K562 (cell line): ENCODE measurements around the gene MICU2. TPM values are rescaled to one million over a fixed set of nuclear protein-coding genes. Genes with fewer than 3 reads are reported as not detected.

Experiments
- ATAC-seq: fragments of 200-7000 bp; cut with Tn5 transposase; 3 replicates; pipeline ENCODE4 v1.9.1; 2020; ENCODE audit warnings: moderate library complexity
- BruUV-seq: library from RNA; stranded (reverse); fragments of 400-500 nt; replicated peaks from 2 replicates; lab custom pipeline; 2021; lab: Mats Ljungman, UMichigan
- CTCF ChIA-PET: fragments of 300-600 bp; formaldehyde crosslinking; extraction: SDS; loops from one replicate; lab custom pipeline; 2021; ENCODE audit warnings: low intra/inter-chr PET ratio; lab: Yijun Ruan, JAX
- POLR2A ChIA-PET: fragments of 300-600, 350-650 bp; sonication (Branson Sonifier 250); formaldehyde crosslinking; extraction: SDS; loops from one replicate; lab custom pipeline; 2021; ENCODE audit warnings: antibody characterized with exemption, inconsistent platforms; lab: Yijun Ruan, JAX
- DNase-seq, 4 experiments: peaks; one replicate each; pipeline versions ENCODE4 v3.0.0 to v3.0.0-alpha.2; 2011 to 2018; ENCODE audit warnings: low spot score in 3 of 4, mixed read lengths in 3 of 4; ENCODE audit errors: extremely low read depth in 1 of 4
- FAIRE-seq: peaks from 2 replicates; lab custom pipeline; 2011; peaks lifted over from hg19 to GRCh38; lab: Jason Lieb, UNC
- H2AFZ ChIP-seq: 2 replicates; pipeline ENCODE4 v1.6.0; 2011; ENCODE audit warnings: low read depth, low read length, control low read depth, inconsistent platforms
- H3K27ac ChIP-seq: fragments of 200-600 bp; 3 replicates; pipeline ENCODE4 v1.8.0; 2011; ENCODE audit warnings: low read depth, mild to moderate bottlenecking, control low read depth, inconsistent platforms, low read length, moderate library complexity, mixed read lengths; ENCODE audit errors: extremely low read depth
- H3K27me3 ChIP-seq, 2 experiments: fragments of 300-600 bp in 1 of 2; 2 replicates in 1 of 2; 3 replicates in 1 of 2; pipeline versions ENCODE4 v1.6.0 to v1.8.0; 2011; ENCODE audit warnings: inconsistent platforms in 2 of 2, low read length in 2 of 2, mild to moderate bottlenecking in 1 of 2, mixed read lengths in 1 of 2, moderate library complexity in 1 of 2; ENCODE audit not compliant: control insufficient read depth in 2 of 2, insufficient read depth in 2 of 2
- H3K36me3 ChIP-seq: fragments of 300-600 bp; 3 replicates; pipeline ENCODE4 v1.8.0; 2011; ENCODE audit warnings: mild to moderate bottlenecking, low read length, inconsistent platforms; ENCODE audit not compliant: control insufficient read depth, insufficient read depth
- H3K4me1 ChIP-seq, 2 experiments: fragments of 200-600 bp in 1 of 2; replicated peaks in 1 of 2; 2 replicates in 1 of 2; 3 replicates in 1 of 2; pipeline versions ENCODE4 v1.5.1 to v1.8.0; 2011; ENCODE audit warnings: inconsistent platforms in 2 of 2, low read length in 2 of 2, mild to moderate bottlenecking in 1 of 2, mixed read lengths in 1 of 2, moderate library complexity in 1 of 2; ENCODE audit not compliant: control insufficient read depth in 2 of 2, insufficient read depth in 2 of 2
- H3K4me2 ChIP-seq: 2 replicates; pipeline ENCODE4 v1.6.1; 2011; ENCODE audit warnings: low read length, control low read depth, inconsistent platforms, mixed read lengths; ENCODE audit not compliant: insufficient read depth
- H3K4me3 ChIP-seq: fragments of 200-600 bp; sonication (generic), shearing (Covaris generic); 2 replicates; pipeline ENCODE4 v1.5.1; 2016; ENCODE audit warnings: control low read depth, inconsistent platforms
- H3K79me2 ChIP-seq: fragments of 200-600 bp; 3 replicates; pipeline ENCODE4 v1.8.0; 2011; ENCODE audit warnings: low read length, inconsistent platforms; ENCODE audit not compliant: control insufficient read depth, insufficient read depth
- H3K9ac ChIP-seq, 2 experiments: 2 replicates each; pipeline versions ENCODE4 v1.6.0 to v1.6.1; 2011; ENCODE audit warnings: low read depth in 2 of 2, low read length in 2 of 2, control low read depth in 1 of 2, inconsistent platforms in 1 of 2, mild to moderate bottlenecking in 1 of 2, mixed read lengths in 1 of 2; ENCODE audit not compliant: insufficient read depth in 1 of 2
- H3K9me1 ChIP-seq: one replicate; pipeline ENCODE4 v1.6.0; 2011; ENCODE audit warnings: inconsistent platforms, mild to moderate bottlenecking, low read length, moderate library complexity; ENCODE audit not compliant: control insufficient read depth, insufficient read depth
- H3K9me3 ChIP-seq: replicated peaks from 2 replicates; pipeline ENCODE4 v1.5.1; 2011; ENCODE audit warnings: low read depth, low read length, inconsistent platforms; ENCODE audit not compliant: control insufficient read depth, insufficient read depth
- H4K20me1 ChIP-seq: replicated peaks from 2 replicates; pipeline ENCODE4 v1.6.1; 2011; ENCODE audit warnings: low read length, inconsistent platforms, mixed read lengths; ENCODE audit not compliant: control insufficient read depth, insufficient read depth
- CBX8 ChIP-seq: fragments of 200-600 bp; sonication (generic); IDR thresholded peaks from 2 replicates; pipeline ENCODE4 v1.6.1; 2012; ENCODE audit warnings: borderline replicate concordance, mixed run types, low read depth, mild to moderate bottlenecking, moderate library complexity, mixed read lengths, low read length, control low read depth, inconsistent platforms; ENCODE audit not compliant: poor library complexity, severe bottlenecking; ENCODE audit errors: extremely low read depth
- CXXC5 ChIP-seq: fragments of 250-450 bp; sonication (Bioruptor Pico); IDR thresholded peaks from 2 replicates; pipeline ENCODE4 v1.8.0; 2022; ENCODE audit warnings: inconsistent platforms, mild to moderate bottlenecking, moderate library complexity
- FOXA3 ChIP-seq, 2 experiments: fragments of 450-650 bp in 1 of 2; sonication (generic) in 1 of 2; formaldehyde crosslinking; IDR thresholded peaks in 1 of 2; conservative IDR thresholded peaks in 1 of 2; 2 replicates each; pipeline versions ENCODE4 v1.4.0 to v1.8.0; 2020 to 2022; ENCODE audit warnings: mild to moderate bottlenecking in 2 of 2, missing genetic modification reagents in 1 of 2
- GABPA ChIP-seq: fragments of 200-800 bp; sonication (Bioruptor generic); conservative IDR thresholded peaks from 2 replicates; pipeline ENCODE4 v1.6.1; 2016; ENCODE audit warnings: low read depth, missing genetic modification characterization, missing compliant biosample characterization
- GATAD2B ChIP-seq: fragments of 450-650 bp; IDR thresholded peaks from 2 replicates; pipeline ENCODE4 v1.6.1; 2017; ENCODE audit warnings: mild to moderate bottlenecking, borderline replicate concordance
- KLF6 ChIP-seq: fragments of 250-450 bp; sonication (Bioruptor Pico); IDR thresholded peaks from 2 replicates; pipeline ENCODE4 v1.4.0; 2020; ENCODE audit warnings: mild to moderate bottlenecking, moderate library complexity, borderline replicate concordance
- MIER1 ChIP-seq: fragments of 450-650 bp; IDR thresholded peaks from 2 replicates; pipeline ENCODE4 v1.6.1; 2016; ENCODE audit warnings: antibody characterized with exemption, mild to moderate bottlenecking, low read depth
- NFYB ChIP-seq: IDR thresholded peaks from 2 replicates; pipeline ENCODE4 v1.6.1; 2011; ENCODE audit warnings: mild to moderate bottlenecking, moderate library complexity; ENCODE audit not compliant: insufficient read length; ENCODE audit errors: extremely low read depth
- PTTG1 ChIP-seq: fragments of 450-650 bp; IDR thresholded peaks from 2 replicates; pipeline ENCODE4 v1.6.1; 2016; ENCODE audit warnings: low read depth, mild to moderate bottlenecking, missing genetic modification characterization, missing compliant biosample characterization
- RNF2 ChIP-seq: sonication (generic); IDR thresholded peaks from 2 replicates; pipeline ENCODE4 v1.6.1; 2016
- SRSF7 ChIP-seq: fragments of 200-400 bp; formaldehyde crosslinking; optimal IDR thresholded peaks from 2 replicates; pipeline ENCODE3; 2017; ENCODE audit warnings: mild to moderate bottlenecking, low read depth, low read length
- ZNF121 ChIP-seq: sonication (generic); formaldehyde crosslinking; conservative IDR thresholded peaks from 2 replicates; pipeline ENCODE4 v1.8.0; 2022; ENCODE audit warnings: missing genetic modification reagents
- ZNF24 ChIP-seq: fragments of 450-650 bp; IDR thresholded peaks from 2 replicates; pipeline ENCODE4 v1.6.1; 2016
- ZNF354B ChIP-seq: fragments of 250-450 bp; sonication (Bioruptor Pico); IDR thresholded peaks from 2 replicates; pipeline ENCODE4 v1.4.0; 2020
- ZNF384 ChIP-seq: IDR thresholded peaks from 2 replicates; pipeline ENCODE4 v1.6.1; 2012; ENCODE audit warnings: low read depth, low read length, improper control_type of control experiment
- ZNF764 ChIP-seq: fragments of 250-450 bp; sonication (Bioruptor Pico); IDR thresholded peaks from 2 replicates; pipeline ENCODE4 v1.4.0; 2020; ENCODE audit warnings: low read depth, mild to moderate bottlenecking, moderate library complexity
- WGBS: fragments of 100-300 bp; shearing (Covaris generic); methylation state at CpG from one replicate; pipeline ENCODE4 v1.1.6; 2016; ENCODE audit warnings: low coverage, mixed read lengths; ENCODE audit not compliant: insufficient coverage; ENCODE audit errors: missing lambda C conversion rate; 5-methylcytosine and 5-hydroxymethylcytosine counted together
- in situ Hi-C: fragments of 300-500 bp; cut with MboI; formaldehyde crosslinking; loops from 4 replicates; pipeline ENCODE4 v1.15.0; 2018; ENCODE audit warnings: inconsistent platforms, mixed read lengths
- intact Hi-C: fragments of 100-400 bp; cut with micrococcal nuclease; formaldehyde crosslinking; loops from 2 replicates; pipeline ENCODE4 v1.14.2; 2022
- polyA plus RNA-seq, 8 experiments: library from polyadenylated mRNA; depleted of rRNA in 4 of 8; stranded (reverse) in 5 of 8; unstranded in 3 of 8; fragments of >200 nt; fragmentation: Nextera tagmentation in 2 of 8; fragmentation: Illumina TruSeq in 1 of 8; extraction: Ambion mirVana in 2 of 8; extraction: Trizol in 1 of 8; gene quantifications; 2 replicates each; pipeline versions ENCODE4 v1.2.1 to v1.2.3, GENCODE V29; 2011 to 2014; ENCODE audit warnings: inconsistent platforms in 1 of 8, missing spikeins in 1 of 8
- total RNA-seq, 7 experiments: library from RNA; depleted of rRNA in 6 of 7; stranded (reverse); fragments of >200 nt in 6 of 7; fragmentation: Illumina TruSeq in 2 of 7; extraction: Trizol in 2 of 7; gene quantifications; 2 replicates each; pipeline versions ENCODE4 v1.2.1 to v1.2.3, GENCODE V29; 2011 to 2021; ENCODE audit warnings: low replicate concordance in 1 of 7
- TF ChIP-seq, protein P1 (sequence below): fragments of 250-450 bp; sonication (Bioruptor Pico); IDR thresholded peaks from 2 replicates; pipeline ENCODE4 v1.8.0; 2021; ENCODE audit warnings: mild to moderate bottlenecking, moderate library complexity
- TF ChIP-seq, protein P2 (sequence below): fragments of 250-450 bp; sonication (Bioruptor Pico); IDR thresholded peaks from 2 replicates; pipeline ENCODE4 v1.8.0; 2022; ENCODE audit warnings: inconsistent platforms
- TF ChIP-seq, protein P3 (sequence below): fragments of 450-650 bp; formaldehyde crosslinking; IDR thresholded peaks from 2 replicates; pipeline ENCODE4 v1.4.0; 2022; ENCODE audit warnings: mild to moderate bottlenecking, moderate library complexity

The MICU2 gene
- total and polyA plus RNA-seq, 9 of the 15 experiments (the other 6 are each of a cell fraction or from before 2014, with no cell fraction given): 9.1 to 41.8 (median 33.4) TPM

DNA sequence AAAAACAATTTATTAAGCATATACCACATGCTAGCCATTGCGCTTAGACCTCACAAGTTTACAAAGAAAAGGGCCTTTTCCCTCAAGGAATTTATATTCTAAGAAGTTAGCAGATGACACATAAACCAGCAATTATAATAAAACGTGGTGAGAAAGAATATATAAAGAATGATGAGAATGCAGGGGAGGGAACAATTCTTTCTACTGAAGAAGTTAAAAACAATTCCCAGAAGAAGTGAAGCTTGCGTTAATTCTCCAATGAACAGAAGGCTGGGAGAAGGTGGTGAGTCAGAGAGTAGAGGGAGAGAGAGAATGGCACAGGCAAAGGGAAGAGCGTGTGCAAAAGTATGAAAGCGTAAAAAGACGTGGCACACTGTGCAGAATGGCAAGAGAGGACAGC lies 75.4 kb downstream of the MICU2 start:
- Histone ChIP-seq H3K9me3 (no peaks in the 10 kb centered on the region), H2AFZ (no peak overlapping the region), H3K4me2 (no peak overlapping the region), H3K9ac (no peak overlapping the region), H4K20me1 (no peaks in the 10 kb centered on the region), H3K27me3 (no peaks in the 10 kb centered on the region), H3K27ac (no peak overlapping the region)
- BruUV-seq: no TSS peak
- intact Hi-C loops: loop anchor here (10.0 kb wide), 1 partner anchor 76 kb away; the partner anchor contains the start of gene MICU2
- CTCF ChIA-PET: no interaction called here
- TF ChIP-seq PTTG1: no peak
- no peak for TF ChIP-seq FOXA3 (CRISPR knock-in tag; conservative IDR thresholded peaks at IDR 0.05 in 1 of 2, IDR thresholded peaks at IDR 0.05 in 1 of 2)
- TF ChIP-seq NFYB: no peak
- no peak for TF ChIP-seq ZNF354B (CRISPR knock-in tag)
- TF ChIP-seq ZNF764: no peak
- no peak for TF ChIP-seq KLF6
- TF ChIP-seq MIER1: no peak
- TF ChIP-seq, protein P1, sequence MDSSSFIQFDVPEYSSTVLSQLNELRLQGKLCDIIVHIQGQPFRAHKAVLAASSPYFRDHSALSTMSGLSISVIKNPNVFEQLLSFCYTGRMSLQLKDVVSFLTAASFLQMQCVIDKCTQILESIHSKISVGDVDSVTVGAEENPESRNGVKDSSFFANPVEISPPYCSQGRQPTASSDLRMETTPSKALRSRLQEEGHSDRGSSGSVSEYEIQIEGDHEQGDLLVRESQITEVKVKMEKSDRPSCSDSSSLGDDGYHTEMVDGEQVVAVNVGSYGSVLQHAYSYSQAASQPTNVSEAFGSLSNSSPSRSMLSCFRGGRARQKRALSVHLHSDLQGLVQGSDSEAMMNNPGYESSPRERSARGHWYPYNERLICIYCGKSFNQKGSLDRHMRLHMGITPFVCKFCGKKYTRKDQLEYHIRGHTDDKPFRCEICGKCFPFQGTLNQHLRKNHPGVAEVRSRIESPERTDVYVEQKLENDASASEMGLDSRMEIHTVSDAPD (CRISPR knock-in tag): no peak
- no peak for TF ChIP-seq GABPA (tag)
- no peak for TF ChIP-seq GATAD2B
- TF ChIP-seq SRSF7: no peak
- TF ChIP-seq ZNF384: no peak
- TF ChIP-seq, protein P2, sequence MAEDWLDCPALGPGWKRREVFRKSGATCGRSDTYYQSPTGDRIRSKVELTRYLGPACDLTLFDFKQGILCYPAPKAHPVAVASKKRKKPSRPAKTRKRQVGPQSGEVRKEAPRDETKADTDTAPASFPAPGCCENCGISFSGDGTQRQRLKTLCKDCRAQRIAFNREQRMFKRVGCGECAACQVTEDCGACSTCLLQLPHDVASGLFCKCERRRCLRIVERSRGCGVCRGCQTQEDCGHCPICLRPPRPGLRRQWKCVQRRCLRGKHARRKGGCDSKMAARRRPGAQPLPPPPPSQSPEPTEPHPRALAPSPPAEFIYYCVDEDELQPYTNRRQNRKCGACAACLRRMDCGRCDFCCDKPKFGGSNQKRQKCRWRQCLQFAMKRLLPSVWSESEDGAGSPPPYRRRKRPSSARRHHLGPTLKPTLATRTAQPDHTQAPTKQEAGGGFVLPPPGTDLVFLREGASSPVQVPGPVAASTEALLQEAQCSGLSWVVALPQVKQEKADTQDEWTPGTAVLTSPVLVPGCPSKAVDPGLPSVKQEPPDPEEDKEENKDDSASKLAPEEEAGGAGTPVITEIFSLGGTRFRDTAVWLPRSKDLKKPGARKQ (CRISPR knock-in tag): no peak
- no peak for TF ChIP-seq CXXC5 (CRISPR knock-in tag)
- no peak for TF ChIP-seq ZNF24
- TF ChIP-seq CBX8: no peak
- TF ChIP-seq RNF2: no peak
- no peak for TF ChIP-seq ZNF121 (CRISPR knock-in tag)
- TF ChIP-seq, protein P3, sequence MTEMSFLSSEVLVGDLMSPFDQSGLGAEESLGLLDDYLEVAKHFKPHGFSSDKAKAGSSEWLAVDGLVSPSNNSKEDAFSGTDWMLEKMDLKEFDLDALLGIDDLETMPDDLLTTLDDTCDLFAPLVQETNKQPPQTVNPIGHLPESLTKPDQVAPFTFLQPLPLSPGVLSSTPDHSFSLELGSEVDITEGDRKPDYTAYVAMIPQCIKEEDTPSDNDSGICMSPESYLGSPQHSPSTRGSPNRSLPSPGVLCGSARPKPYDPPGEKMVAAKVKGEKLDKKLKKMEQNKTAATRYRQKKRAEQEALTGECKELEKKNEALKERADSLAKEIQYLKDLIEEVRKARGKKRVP (CRISPR knock-in tag): no peak
- TF ChIP-seq, all 486 proteins: peak for 0
- 0 out of 3 replicates have a peak, but pooled peaks cover 2% of the 10 kb centered on the region for H3K36me3 ChIP-seq
- FAIRE-seq (no peak), DNase-seq (no peak), ATAC-seq (no peak)
- no peaks in the 10 kb centered on the region for H3K79me2 ChIP-seq
- POLR2A ChIA-PET: no interaction called here
- peaks cover 5 to 14% of the 10 kb centered on the region in 2 experiments; a peak in 4 of 5 replicates for H3K4me1 ChIP-seq
- 84% methylated on average over 6 of the region's 6 CpGs for WGBS
- in situ Hi-C loops: no loop called here
- no peak overlapping the region for H3K4me3 ChIP-seq
- H3K9me1 ChIP-seq: no peaks in the 10 kb centered on the region
